Inflammatory macrophage treated with lipopolysaccharide for 4 hours (primary cell): ENCODE data around the gene TMEM61.
A peak's percentile ranks its signal among the peaks of the same experiment; 100 is the strongest.
"Not testable (repeated sequence)": the region's sequence is repeated elsewhere in the genome, so short reads cannot be mapped to it uniquely, and the experiment has no call there.

ENCODE experiments used
- DNase-seq: peaks from one replicate; pipeline ENCODE4 v3.0.0-alpha.2; 2020

The TMEM61 gene

DNA sequence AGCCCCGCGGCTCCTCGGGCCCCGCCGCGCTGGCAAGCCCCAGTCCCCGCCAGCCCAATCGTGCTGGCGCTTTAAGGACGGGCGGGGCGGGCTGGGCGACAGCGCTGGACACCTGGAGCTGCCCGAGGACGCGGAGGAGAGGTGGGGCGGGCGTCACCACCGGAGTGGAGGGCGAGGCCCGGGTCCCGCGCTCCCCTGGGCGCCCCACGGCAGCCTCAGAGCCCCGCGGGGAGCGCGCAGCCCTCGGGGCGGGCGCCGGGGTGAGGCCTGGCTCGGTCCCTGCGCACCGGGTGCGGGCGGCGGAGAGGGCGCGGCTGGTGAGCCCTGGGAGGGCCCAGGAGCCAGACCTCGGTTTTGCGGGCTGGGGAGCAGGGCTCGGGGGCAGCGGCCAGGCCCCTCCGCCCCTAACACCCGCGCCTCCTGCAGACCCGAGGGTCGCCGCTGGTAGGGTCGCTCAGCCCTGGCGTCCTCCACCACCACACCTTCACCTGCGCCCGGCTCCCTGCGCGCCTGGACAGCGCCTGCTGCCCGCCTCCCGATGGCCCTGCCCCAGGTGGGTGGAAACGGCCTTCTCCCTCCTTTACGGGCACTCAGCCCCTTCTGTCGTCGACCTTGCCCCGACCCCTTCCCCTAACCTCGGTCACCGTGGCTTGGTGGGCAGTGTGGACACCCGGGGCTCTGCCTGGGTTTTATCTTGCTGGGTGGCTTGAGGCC, at the start of gene TMEM61:
Gene TMEM61 (plus strand): TSS at position 101 of the 714 bp plus-strand sequence. CDS start 438 bp downstream, at position 539.
- no peak for DNase-seq

DNA sequence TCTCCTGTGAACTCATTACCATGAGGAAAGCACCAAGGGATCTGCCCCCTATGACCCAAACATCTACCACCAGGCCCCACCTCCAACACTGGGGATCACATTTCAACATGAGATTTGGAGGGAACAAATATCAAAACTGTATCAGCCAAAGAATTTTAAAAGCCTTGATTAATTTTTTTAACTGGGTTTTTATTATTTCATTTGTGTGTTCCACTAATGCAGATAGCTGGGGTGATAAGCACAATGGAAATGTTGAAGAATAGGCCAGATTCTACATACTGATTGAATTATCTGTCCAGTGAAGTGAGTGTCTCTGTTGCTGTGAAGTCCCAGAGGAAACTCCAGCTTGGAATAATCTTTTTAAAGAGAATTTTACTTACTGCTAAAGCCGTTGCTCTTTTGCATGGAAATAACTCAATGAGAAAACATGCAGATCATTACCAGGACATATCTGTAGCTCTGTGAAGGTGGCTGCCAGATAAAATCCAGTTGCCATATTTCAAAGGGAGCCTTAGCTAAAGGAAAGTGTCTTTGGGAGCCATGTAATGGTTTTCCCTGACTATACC, 49.1 kb upstream of the TMEM61 start:
- DNase-seq, result no peak

DNA sequence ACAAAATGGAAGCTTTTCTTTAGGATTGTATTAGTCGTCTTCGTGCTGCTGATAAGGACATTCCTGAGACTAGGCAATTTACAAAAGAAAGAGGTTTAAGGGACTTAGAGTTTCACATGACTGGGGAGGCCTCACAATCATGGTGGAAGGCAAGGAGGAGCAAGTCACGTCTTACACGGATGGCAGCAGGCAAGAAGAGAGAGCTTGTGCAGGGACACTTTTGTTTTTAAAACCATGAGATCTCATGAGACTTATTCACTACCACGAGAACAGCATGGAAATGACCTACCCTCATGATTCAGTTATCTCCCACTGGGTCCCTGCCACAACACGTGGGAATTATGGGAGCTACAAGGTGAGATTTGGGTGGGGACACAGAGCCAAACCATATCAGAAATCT, 46.3 kb upstream of the TMEM61 start:
- DNase-seq, result not testable (repeated sequence)

DNA sequence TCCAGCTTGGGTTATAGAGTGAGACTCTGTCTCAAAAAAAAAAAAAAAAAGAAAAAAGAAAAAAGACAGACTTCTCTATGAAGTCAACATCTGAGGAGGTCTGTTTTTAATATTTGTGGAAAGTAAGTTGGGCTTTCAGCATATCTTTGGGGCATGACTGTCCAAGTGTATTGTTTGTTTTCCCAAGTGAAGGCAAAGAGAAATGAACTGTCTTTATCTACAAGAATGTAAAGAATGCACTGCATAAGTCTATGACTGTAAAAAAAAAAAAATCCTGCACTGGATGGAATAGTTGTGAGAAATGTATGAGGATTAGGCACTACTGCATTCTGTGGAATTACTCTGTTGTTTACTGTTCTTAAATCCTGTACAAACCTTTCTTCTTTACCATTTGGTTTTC, 45.6 kb upstream of the TMEM61 start:
- DNase-seq, result no peak

DNA sequence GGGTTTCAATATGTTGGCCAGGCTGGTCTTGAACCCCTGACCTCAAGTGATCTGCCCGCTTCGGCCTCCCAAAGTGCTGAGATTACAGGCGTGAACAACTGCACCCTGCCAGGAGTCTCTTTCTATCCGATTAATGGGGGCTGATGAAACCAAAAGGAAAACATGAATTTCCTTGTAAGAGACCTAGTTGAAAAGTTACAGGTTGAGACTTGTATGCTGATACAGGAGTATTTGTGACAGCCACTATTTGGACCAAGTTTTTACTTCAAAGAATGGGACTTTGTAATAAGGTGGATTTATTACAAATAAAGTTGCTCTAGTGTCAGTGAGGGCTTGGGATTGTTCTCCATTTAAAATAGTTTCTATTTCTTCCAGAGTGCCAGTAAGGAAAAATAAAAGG, 43.6 kb upstream of the TMEM61 start:
- no peak for DNase-seq

DNA sequence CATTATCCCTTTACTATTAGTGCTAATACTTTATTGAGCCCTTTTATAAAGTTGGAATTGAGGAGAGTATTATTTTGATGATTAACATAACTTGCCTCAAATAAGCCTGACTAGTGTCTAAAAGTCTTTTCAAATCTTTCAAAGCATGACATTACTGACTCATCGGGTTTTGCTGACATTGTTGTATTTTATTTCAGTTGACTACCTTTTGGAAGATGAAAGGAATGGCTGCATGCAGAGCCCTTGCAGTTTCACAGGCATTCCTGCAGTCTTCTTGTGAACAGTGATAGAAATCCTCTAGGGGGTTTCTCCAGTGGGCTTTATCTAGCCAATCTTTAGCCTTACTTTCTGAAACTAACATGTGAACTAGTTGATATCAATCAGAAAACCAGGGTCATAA, 43.0 kb upstream of the TMEM61 start:
- DNase-seq, result no peak

DNA sequence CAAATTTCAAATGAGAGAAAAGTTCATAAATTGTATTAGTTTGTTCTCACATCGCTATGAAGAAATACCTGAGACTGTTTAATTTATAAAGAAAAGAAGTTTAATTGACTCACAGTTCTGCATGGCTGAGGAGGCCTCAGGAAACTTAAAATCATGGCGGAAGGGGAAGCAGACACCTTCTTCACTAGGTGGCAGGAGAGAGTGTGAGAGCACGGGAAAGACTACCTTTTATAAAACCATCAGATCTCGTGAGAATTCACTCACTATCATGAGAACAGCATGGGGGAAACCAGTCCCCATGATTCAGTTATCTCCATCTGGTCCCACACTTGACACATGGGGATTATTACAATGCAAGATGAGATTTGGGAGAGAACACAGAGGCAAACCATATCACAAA, 41.5 kb upstream of the TMEM61 start:
- not testable (repeated sequence) for DNase-seq

DNA sequence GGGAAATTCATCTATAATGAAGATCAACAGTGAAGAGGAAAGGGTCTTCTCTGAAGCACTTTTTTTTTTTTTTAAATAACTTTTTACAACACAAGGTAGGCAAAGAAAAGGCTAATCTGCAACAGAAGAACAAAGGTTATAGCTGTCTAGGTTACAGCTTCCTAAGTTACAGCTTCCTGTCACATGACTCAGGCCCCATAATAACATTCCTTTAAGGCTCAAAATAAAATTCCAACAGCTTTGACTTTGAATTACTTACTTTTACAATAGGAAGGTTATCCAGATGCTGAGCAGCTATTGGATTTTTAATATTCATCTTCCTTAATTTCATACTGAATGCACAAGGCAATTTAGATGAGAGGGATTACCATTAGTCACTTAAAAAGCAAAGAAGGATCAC, 40.4 kb upstream of the TMEM61 start:
- DNase-seq, result no peak

DNA sequence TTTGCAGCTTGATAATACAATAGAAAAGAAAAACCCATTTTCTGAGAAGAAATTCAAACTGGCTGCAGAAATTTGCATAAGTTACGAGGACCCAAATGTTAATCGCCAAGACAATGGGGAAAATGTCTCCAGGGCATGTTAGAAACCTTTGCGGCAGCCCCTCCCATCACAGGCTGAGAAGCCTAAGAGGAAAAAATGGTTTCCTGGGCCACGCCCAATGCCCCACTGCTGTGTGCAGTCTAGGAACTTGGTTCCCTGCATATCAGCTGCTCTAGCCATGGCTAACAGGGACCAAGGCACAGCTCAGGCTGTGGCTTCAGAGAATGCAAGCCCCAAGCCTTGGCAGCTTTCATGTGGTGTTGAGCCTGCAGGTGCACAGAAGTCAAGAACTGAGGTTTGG, 37.5 kb upstream of the TMEM61 start:
- no peak for DNase-seq

DNA sequence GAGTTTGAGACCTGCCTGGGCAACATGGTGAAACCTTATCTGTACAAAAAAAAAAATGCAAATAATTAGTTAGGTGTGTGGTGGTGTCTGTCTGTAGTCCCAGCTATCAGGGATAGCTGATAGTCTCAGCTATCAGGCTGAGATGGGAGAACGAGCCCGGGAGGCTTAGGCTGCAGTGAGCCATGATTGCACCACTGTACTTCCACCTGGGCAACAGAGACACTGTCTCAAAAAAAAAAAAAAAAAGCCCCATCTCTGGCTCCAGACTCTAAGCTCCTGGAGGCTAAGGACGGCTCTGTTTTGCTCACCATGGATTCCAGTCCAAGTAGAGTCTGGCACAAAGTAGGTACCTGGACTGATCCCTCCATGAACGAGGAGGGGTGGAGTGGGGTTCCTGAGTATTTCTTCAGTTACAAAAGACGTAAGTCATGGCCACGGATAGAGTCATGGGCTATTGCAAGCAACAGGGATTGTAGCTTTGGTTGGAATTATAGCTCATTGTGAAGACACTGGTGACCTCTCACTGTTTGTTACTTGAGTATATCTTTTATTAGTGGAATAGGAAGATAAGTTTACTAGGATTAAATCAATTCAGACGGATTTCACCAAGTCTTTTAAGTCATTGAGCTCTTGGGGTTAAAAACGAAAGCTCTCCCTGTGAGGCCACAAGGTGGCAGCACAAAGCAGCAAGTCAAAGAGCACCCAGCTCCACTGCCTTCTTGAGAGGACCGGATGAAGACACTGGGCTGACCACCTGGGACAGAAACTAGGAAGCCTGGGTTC, 35.6 kb upstream of the TMEM61 start:
- peak; percentile 74 for DNase-seq

DNA sequence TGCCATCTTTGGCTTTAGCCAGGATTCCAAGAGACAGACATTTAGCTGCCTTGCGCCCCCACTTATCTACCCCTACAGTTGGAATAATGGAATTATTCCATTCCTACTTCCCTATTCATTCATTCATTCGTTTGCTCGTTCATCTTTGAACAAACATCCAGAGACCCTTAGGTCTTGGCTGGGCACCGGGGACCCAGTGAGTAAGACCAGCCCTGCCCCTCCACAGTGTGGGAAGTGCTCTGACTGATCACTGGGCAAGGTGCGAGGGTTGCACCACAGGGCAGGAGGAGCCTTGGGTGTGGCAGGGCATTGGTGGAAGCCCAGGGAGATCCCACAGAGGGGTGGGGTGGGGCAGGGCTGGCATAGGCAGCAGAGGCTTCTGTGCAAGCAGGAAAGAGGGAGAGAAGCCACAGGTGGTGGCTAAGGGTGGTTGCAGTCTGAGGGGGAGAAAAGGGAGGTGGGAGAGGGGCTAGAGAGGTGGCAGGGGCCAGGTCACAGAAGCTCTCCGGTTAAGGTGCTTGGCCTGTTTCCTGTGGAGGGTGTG, 35.0 kb upstream of the TMEM61 start:
- peak; percentile 15 for DNase-seq

DNA sequence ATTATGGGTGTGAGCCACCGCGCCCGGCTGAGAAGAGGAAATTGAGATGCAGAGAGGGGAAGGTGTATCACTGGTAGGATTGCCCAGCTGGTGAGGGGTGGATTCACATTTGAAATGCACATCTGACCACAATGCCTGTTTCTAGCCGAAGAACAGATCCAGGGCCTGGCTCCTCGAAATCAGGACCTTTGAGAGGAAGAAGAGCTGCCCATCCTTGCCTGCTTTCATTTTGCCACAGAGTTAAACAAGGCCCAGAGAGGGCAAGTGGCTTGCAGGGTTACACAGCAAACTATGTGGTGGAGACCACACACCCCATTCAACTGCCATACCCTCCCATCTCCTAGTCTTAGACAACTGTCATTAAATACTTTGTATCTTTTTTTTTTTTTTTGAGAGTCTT, 32.9 kb upstream of the TMEM61 start:
- DNase-seq, result no peak

DNA sequence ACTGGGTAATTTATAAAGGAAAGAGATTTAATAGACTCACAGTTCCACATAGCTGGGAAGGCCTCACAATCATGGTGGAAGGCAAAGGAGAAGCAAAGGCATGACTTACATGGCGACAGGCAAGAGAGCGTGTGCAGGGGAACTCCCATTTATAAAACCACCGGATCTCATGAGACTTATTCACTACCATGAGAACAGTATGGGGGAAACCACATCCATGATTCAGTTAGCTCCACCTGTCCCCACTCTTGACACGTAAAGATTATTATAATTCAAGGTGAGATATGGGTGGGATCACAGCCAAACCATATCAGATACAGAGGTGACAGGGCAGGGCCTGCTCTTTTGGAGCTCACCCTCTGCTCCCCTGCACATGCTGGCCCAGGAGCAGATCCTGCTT, 31.4 kb upstream of the TMEM61 start:
- DNase-seq, result peak; percentile 73

DNA sequence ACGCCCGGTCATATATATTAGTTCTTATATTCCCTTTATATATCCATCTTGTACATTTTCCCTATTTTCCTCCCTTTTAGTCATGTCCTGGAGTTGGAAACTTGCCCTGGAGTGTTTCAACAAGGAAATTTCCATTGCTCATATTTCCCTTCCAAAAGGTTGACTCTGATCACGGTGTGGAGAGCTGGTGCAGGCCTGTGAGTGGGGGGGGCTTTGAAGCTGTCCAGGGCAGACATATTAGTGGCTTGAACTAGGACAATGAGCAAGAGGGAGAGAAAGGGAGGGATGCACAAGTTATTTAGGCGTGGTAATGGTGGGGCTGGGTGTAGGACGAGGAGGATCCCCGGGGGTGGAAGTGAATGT, 30.4 kb upstream of the TMEM61 start:
- no peak for DNase-seq

DNA sequence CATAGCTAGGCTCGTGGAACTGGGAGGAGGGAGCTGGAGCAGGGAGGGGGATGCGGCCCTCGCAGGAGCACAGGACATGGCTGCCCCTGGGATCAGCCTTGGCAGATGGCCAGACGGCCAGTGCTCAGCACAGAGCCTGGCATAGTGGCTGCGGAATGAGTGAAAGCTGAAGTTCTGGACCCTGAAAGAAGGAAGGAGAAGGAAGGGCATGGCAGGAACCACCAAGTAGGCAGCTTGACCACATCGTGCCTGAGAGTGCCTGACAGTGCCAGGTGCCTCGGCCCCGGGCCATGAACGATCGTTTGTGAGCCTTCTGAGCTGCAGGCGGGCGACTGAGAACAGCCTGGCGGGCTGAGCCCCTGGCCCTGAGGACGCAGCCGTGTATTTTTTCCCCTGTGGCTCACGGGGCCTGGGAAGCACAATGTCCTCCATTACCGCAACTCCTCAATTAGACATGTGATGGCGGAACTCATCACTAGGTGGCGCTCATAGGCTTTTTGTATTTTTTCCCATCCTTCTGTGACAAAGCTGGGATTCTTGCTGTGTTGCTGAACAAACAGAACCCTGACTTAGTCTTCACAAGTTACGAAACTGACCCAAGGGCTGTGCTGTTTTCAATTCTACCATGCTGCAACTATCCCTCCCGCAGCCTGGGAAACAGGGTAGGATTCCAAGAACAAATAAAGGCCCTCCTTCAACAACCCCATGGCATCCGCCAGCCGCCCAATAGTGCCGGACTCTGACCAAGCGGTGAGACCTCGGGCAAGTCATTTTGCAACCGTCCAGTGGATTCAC, 29.9 kb upstream of the TMEM61 start:
- DNase-seq, result peak; percentile 65

DNA sequence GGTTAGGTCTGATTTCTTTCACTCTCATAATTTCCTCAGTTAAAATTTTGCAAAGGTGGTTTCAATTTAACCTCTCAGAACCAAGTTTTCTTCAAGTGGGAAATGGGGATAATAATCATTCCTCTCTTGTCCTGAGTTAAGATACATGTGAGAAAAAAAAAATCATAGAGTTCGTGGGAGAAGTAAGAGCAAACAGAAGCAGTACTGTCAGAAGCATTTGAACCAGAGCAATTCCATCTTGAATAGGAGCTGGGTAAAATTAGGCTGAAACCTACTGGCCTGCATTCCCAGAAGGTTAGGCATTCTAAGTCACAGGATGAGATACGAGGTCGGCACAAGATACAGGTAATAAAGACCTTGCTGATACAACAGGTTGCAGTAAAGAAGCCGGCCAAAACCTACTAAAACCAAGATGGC, 28.6 kb upstream of the TMEM61 start:
- DNase-seq, result no peak

DNA sequence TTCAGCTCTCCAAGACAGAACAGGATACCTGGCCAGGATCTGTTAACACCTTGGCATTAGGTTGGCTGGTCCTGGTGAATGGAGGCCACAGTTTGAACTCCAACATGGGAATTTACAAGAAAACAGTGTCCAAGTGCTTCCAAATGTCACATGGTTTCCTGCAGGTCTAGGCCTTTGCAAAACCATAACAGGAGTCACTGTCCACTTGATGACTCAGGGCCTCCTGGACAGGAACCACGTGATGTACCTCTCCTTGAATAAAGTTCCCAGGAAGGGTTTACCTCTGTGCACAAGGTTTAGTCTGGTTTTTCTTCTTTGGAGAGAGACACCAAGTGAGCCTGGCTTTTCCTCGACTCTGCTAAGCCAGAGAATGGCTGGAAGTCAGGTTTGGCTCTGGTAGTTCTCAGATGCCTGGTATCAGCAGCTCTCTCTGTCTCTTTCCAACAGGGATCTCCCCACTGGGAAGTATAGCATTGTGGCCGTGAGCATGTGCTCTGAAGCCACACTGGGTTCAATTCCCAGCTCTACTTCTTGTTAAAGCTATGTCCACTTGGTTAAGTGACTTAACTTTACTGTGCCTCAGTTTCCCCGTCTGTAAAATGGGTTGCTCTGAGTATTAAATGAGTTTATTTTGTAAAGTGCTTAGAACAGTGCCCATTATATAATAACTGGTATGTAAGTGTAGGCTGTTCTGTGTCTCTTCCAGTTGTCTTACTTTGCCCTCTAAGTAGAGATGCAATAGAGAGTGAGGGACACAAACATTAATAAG, 27.3 kb upstream of the TMEM61 start:
- DNase-seq, result no peak

DNA sequence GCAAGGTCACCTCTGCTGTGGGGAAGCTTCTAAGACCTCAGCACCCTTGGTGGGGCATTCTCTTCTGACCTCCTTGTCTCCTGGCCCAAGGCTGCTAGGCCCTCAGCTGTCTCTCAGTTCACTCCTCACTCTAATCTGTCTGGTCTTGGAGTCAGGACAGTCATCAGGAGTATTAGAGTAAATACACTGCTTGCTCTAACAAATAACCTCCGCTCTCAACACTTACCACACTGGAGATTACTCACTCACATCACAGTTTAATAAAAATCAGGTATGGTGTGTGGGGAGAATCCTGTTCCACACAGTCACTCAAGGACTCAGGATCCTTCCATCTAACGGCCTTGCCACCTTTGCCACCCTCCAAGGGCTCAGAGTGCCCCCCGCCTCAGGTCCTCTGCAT, 26.6 kb upstream of the TMEM61 start:
- no peak for DNase-seq

DNA sequence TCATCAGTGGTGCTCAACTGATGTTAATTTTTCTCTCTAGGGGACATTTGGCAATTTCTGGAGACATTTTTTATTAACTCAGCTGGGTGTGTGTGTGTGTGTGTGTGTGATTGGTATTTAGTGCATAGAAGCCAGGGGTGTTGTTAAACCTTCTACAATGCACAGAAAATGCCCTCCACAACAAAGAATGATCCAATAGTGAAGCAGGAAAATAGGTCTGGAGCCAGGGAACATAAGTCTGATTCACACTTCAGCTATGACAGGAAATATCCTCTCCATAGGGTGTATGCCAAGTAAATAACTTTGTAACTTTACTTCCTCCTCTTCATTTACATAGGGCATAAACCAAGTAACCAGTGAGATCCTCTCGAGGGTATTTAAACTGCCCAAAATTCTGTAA, 25.1 kb upstream of the TMEM61 start:
- DNase-seq, result no peak

DNA sequence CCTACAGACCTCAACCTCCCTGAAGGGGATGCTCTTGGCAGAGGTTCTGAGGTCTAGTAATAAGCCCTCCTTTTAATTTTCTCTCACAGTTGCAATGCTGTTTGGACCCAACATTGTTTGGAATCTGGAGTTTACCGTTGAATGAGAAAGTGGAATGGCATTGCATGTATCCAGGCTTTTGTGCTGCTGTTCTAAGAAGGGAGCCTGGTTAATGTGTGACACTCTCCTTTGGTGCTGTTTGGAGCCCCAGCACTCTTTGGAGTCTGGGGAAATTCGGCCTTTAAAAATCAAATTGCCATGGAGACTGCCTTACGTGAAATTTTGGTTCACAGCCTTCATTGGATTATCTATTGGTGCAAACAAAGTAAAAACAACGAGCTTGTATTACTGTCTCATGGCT, 23.7 kb upstream of the TMEM61 start:
- no peak for DNase-seq

DNA sequence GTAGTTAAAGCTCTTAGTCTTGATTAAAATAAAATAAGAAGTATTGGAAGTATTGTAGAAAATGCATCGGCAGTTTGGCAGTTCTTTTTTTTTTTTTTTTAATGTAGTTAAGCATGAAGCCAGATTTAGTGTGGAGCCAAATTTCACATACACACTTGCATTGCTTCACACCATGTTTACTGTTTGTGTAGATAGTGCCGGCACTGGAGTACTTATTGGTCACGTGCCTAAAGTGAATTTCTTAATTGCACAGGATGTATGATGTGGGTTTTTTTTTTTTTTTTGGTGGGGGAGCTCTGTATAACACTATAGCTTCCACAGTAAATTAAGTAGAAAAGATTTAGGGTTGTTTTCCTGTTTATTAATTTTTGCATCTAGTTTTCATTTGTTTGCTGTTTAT, 21.2 kb upstream of the TMEM61 start:
- DNase-seq, result peak; percentile 25
